Measurements from ENCODE around the gene CST9.

DNA sequence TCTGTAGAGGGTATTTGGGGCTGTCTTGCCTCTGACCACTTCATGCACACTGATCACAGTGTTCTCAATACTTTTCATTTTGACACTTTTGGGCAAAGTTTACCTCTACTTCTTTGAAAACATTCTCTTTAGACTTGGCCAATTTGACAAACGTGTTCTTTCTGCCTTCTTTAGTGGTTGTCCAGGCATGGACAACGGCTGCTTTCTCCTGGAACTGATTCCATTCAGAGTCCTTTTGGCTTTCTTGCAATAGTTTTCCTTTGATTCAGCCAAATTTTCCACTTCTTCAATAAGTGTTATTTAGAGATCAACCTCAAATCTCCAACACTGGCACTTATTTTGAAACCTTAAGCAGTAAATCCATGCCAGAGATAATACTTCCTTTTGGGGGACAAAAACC, 6.7 kb upstream of the CST9 start:
- TF ChIP-seq CTCF (IDR thresholded peaks at IDR 0.05; ENCODE audit: low read length) (no peak), EZH2 (optimal IDR thresholded peaks at IDR 0.05; ENCODE audit: low read depth, low read length) (no peak), EZH2phosphoT487 (IDR thresholded peaks at IDR 0.05; ENCODE audit: low read length) (no peak)
